HG03045 (cell line): ENCODE data around the gene SEL1L.
A peak's percentile ranks its signal among the peaks of the same experiment; 100 is the strongest.
"Not testable (repeated sequence)": the region's sequence is repeated elsewhere in the genome, so short reads cannot be mapped to it uniquely, and the experiment has no call there.

Experiments used
- ATAC-seq: cut with Tn5 transposase; IDR thresholded peaks from one replicate; pipeline ENCODE4 v1.9.1; 2021; ENCODE audit warnings: mild to moderate bottlenecking, moderate library complexity; ENCODE audit not compliant: unreplicated experiment

SEL1L gene

DNA sequence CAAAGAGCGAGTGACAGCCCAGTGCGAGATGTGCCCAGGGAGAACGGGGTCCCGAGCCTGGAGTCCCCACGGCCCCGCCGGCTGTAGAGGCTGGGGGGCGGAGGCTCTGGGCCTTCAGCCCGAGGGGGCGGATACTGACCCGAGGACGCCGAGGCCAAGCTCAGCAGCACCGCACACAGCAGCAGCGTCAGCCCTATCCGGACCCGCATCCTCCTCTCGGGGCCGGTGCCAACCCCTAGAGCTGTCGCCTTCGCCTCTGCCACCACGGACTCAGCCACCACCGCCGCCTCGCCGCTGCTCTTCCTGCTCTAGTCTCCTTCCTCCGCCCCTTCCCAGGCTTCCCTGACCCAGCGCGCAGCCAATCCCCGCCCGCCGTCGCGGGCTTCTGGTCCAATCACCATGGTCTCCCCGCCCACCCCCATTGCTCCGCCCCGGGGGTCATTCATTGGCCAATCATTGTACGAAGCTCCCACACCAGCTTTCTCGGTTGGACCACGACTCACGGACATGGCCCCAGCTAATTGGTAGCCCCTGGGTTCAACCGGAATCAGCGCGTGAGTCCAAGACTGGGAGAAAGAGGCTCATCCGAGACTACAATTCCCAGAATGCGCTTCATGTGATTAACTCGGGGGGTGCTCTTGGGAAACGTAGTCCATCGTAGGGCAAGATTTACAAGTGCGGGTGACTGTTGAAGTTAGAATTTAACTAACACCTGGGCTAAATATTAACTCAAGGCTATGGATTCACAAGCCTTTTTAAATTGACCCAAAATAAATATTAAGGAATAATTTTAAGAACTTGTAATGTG is at the start of gene SEL1L:
SEL1L (minus strand) TSS at position 318 of the 808 bp plus-strand sequence; CDS start at position 209, 109 bp downstream.
- ATAC-seq = peak; percentile 96

GRCh38 chr14:81582420-81582819 is 48.8 kb upstream of the SEL1L start:
- no peak for ATAC-seq

DNA sequence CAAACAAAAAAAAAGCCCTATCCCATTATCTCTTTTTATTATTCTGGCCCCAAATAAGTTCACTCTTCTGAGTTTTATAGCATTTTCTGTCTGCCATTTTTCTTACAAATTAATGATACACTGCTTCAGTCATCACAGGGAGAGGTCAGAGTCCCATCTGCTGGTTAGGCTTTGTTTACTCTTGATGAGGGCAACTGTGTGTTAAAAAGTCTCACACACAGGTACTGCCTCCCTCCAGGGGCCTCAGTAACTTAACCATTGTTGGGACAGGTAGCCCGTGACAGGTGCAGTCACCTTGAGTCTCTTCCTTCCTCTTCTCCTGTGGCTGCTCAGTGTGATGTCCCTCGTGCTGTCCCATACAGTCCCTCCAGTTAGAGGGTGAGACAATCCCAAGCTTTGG is 45.5 kb upstream of the SEL1L start:
- ATAC-seq = no peak

DNA sequence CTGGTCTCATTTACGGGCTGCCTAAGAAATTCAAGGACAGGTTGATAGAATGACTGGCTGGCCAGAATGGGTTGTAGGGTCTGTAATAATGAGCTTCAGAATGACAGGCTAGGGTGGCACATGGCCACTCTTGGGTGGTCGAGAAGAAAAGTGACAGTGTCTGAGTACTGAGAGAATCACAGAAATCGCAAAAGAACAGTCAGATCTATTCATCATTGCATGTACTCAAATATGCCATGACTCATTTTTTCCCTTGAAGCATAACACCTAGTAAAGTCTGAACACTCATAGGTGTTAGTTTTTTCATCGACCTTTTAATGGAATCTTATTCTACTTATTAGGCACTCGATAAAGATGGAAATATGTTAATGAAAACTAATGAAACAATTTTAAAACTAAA is 37.8 kb upstream of the SEL1L start:
- ATAC-seq = no peak

- ATAC-seq = no peak
Observed at GRCh38 chr14:81567302-81567701, 33.6 kb upstream of the SEL1L start.

GRCh38 chr14:81565441-81566290 is 32.0 kb upstream of the SEL1L start:
- no peak for ATAC-seq

- ATAC-seq = no peak
Observed at GRCh38 chr14:81562818-81563217, 29.2 kb upstream of the SEL1L start.

- no peak for ATAC-seq
Observed at GRCh38 chr14:81561084-81561775, 27.6 kb upstream of the SEL1L start.

DNA sequence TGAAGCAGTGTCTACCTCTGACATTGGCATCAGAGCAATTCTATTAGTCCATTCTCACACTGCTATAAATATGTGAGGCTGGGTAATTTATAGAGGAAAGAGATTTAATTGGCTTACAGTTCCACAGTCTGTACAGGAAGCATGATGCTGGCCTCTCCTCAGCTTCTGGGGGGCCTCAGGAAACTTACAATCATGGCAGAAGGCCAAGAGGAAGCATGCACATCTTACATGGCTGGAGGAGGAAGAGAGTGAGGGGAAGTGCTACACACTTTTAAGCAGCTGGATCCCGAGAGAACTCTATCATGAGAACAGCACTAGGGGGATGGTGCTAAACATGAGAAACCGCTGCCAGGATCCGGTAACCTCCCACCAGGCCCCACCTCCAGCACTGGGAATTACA is 25.7 kb upstream of the SEL1L start:
- ATAC-seq = no peak

DNA sequence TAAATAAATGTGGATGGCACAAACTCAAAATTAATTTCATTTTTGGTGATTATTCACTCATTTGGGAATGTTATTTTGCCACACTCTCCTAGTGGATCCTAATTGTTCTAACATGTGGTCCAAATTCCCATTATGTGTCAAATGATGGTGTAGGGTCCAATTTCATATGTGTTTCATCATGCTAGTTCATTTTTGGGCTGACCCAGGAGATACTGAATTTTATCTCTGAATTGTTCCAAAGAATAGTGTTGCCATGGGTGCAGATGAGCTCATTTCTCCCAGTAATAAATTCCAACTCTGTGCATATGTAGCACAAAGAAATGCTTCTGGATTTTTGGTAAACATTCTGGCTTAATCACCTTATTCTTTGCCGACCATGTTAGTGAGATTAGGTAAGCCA is 23.5 kb upstream of the SEL1L start:
- ATAC-seq = no peak

GRCh38 chr14:81555684-81556083 is 22.0 kb upstream of the SEL1L start:
- no peak for ATAC-seq

- ATAC-seq = no peak
Observed at GRCh38 chr14:81555051-81555450, 21.4 kb upstream of the SEL1L start.

DNA sequence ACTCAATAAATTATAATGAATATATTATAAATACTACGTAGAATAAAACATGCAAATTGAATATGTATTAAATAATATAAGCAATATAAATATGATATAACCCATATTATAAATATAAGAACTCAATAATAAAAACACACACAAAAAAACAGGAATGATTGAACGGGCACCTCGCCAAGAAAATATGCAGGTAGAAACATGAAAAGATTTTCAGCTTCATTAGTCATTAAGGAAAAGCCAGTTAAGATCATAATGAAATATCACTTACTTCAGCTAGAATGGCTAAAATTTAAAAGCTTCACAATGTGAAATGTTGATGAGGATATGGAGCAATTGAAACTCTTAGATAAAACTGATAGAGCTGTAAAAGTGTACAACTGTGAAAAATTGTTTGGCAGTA is 17.8 kb upstream of the SEL1L start:
- ATAC-seq = no peak

DNA sequence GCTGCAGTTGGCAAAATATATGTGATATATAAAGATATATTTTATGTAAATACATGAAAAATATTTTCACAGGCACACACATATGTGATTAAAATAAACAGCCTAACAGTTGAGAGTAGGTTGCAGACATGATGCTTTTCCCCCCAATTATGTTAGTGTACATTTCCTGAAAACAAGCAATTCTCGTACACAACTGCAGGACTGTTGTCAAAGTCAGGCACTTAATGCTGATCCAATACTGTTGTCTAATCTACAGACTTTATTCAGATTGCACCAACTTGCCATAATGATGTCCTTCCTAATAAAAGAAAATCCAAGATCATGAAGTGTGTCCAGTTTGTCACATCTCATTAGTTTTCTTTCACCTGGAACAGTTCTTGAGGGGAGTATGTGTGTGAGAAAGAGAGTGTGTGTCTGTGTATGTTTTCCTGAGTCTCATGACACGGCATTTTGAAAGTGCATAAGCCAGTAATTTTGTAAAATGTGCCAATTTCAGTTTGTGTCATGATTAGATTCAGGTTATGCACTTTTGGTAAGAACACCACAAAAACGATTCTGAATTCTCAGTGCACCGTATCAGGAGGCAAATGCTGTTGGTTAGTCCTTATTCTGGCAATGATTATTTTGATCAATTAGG is 16.5 kb upstream of the SEL1L start:
- peak; percentile 91 for ATAC-seq

DNA sequence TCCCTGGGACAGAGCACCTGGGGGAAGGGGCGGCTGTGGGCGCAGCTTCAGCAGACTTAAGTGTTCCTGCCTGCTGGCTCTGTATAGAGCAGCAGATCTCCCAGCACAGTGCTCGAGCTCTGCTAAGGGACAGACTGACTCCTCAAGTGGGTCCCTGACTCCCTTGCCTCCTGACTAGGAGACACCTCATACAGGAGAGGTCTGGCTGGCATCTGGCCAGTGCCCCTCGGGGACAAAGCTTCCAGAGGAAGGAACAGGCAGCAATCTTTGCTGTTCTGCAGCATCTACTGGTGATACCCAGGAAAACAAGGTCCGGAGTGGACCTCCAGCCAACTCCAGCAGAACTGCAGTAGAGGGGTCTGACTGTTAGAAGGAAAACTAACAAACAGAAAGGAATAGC is 7.6 kb upstream of the SEL1L start:
- not testable (repeated sequence) for ATAC-seq

DNA sequence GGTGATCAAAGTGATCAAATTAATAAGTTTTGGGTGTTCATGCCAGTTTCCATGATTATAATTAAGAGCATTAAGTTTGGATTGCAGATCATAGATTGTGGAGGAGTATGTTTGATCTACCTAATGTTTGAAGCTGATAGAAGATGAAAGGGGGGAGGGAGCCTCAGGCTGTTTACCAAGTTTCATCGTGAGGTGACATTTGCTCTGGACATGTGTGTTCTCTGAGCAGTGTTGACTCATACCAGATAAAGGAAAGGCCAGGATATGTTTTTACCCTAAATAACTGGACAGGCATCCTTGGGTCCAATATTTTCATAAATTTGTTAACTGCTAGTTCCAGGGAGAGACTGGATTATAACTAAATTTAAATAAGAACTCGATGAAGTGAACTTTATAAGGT is 3.5 kb upstream of the SEL1L start:
- no peak for ATAC-seq

DNA sequence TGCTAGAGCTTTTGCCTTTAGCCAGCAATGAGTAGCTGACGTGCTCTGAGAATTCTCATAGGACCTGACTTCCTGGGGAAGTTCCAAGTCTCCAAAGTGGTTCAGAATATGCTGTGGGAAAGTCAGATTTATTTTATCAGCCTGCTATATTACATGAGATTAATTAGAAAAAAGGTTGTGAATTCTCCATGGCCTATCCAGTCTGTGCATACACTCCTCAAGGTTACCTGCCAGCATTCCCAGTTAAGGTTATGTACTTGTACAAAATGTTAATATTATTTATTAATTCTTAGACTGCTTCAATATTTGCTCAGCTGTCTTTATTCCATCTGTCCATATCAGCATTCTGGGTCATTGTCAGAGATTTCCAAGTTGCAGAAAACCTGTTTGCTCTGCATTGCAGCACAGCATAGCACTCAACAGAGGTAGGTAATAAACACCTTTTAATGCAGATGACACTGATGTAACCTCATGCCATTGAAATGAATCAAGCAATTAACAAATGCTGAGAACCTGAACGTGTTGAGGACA is 2.7 kb upstream of the SEL1L start:
- ATAC-seq = no peak

GRCh38 chr14:81535396-81536164 is 1.9 kb upstream of the SEL1L start:
- ATAC-seq = no peak

DNA sequence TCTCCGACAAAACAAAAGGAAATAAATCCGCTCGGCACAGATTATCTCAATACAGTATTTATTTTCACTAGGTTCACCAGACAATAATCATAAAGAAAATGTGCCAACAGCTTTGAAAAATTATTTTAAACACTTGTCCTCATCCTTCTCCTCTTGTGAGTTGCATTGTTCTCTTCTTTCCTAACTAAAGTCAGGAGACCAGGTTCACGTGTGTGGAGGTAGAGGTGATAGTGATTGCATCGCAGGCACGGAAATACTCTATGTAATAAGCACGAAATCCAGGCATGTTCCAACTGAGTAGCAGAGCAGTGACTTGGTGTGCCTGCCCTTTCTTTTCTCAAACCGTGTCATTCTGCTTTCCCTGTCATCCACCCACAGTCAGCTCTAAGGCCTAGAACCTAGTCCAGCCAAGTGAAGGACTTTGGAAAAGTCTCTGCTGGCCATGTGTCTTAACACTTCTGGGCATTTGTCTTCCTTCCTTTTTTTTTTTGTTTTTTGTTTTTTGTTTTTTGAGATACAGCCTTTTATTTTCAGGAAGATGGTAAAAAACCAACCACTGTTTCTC is 939 bp upstream of the SEL1L start:
- no peak for ATAC-seq

DNA sequence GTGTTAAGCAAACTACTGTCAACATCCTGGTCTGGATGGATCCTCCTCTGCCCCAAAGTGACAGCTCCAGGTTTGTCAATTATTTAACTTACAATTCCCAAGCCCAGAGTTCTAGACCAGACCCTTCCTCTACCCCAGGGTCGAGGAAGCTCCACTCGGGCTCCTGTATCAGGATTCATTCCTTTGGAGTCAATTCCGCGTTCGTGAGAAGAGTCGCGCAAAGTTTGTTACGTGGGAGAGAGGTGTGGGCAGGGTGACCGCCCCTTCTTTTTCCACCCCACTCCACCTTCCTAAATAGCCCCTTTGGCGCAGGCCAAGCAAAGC is 479 bp downstream of the SEL1L start:
- no peak for ATAC-seq
